AG04450 (cell line): Measurements from ENCODE around the gene SHISA4. TPM values are rescaled to one million over a fixed set of nuclear protein-coding genes. Genes with fewer than 3 reads are reported as not detected.

ENCODE experiments used
- CTCF ChIA-PET: fragments of 300-600, 350-600 bp; formaldehyde crosslinking; extraction: SDS; loops from one replicate; lab custom pipeline; 2022; ENCODE audit warnings: antibody characterized with exemption, inconsistent platforms; lab: Charles Lee
- POLR2A ChIA-PET: fragments of 350-600 bp; formaldehyde crosslinking; extraction: SDS; loops from one replicate; lab custom pipeline; 2021; ENCODE audit warnings: antibody characterized with exemption, inconsistent platforms; lab: Yijun Ruan, JAX
- DNase-seq: peaks from one replicate; pipeline ENCODE4 v3.0.0-alpha.2; 2011; ENCODE audit warnings: low read depth, low spot score
- H3K27ac ChIP-seq: one replicate; pipeline ENCODE4 v1.5.1; 2012; ENCODE audit warnings: low read depth, low read length, control low read depth
- H3K27me3 ChIP-seq: one replicate; pipeline ENCODE4 v1.6.0; 2012; ENCODE audit warnings: low read length; ENCODE audit not compliant: control insufficient read depth, insufficient read depth
- H3K4me3 ChIP-seq: 2 replicates; pipeline ENCODE4 v1.5.1; 2011; ENCODE audit warnings: mild to moderate bottlenecking, low read depth, low read length, control low read depth
- H3K9me3 ChIP-seq: 2 replicates; pipeline ENCODE4 v1.5.1; 2012; ENCODE audit warnings: low read length; ENCODE audit not compliant: control insufficient read depth, insufficient read depth
- CTCF ChIP-seq: IDR thresholded peaks from 2 replicates; pipeline ENCODE4 v1.5.1; 2011; ENCODE audit warnings: low read depth, low read length, control low read depth, inconsistent platforms
- polyA plus RNA-seq: library from polyadenylated mRNA; depleted of rRNA; stranded (reverse); fragments of >200 nt; gene quantifications from 2 replicates; pipeline ENCODE4 v1.2.3, GENCODE V29; 2011

Gene SHISA4
- polyA plus RNA-seq, 1 experiment, result 24.4 TPM

GRCh38 chr1:201903135-201903534, 14.4 kb downstream of the SHISA4 start:
- POLR2A ChIA-PET, result interaction anchor here (0.6 to 2.5 kb wide), 4 partner anchors 14 to 86 kb away, joined by 3 to 22 read pairs (median 9); partner anchors contain the start of gene LMOD1
- Histone ChIP-seq H3K27me3 (no peaks in the 10 kb centered on the region), H3K4me3 (no peak overlapping the region), H3K9me3 (no peaks in the 10 kb centered on the region; the same call in 1 of the 2 replicates), H3K27ac (peak overlapping the region; percentile 98)
- TF ChIP-seq CTCF, result no peak
- no peak for DNase-seq
- CTCF ChIA-PET, result interaction anchor here (0.8 to 1.6 kb wide), 3 partner anchors 8 to 65 kb away, joined by 3 to 5 read pairs (median 4); no protein-coding TSS in a partner anchor

- ChIA-PET POLR2A (interaction anchor here (0.6 to 2.5 kb wide), 8 partner anchors 8 to 52 kb away, joined by 3 to 24 read pairs (median 4); partner anchors contain the start of gene LMOD1), CTCF (interaction anchor here (1.1 kb wide), 2 partner anchors 9 to 69 kb away, joined by 4 read pairs; no protein-coding TSS in a partner anchor)
- no peak for TF ChIP-seq CTCF
- H3K27me3 ChIP-seq, result no peaks in the 10 kb centered on the region
- DNase-seq, result peak; percentile 91
- H3K9me3 ChIP-seq, result no peaks in the 10 kb centered on the region; the same call in 1 of the 2 replicates
- no peak overlapping the region for H3K4me3 ChIP-seq
- H3K27ac ChIP-seq, result peak overlapping the region; percentile 98
These were observed 15.9 kb downstream of the SHISA4 start for GRCh38 chr1:201904579-201904978.

GRCh38 chr1:201905234-201905890, 16.7 kb downstream of the SHISA4 start:
- CTCF ChIA-PET, result interaction anchor here (1.1 to 2.1 kb wide), 3 partner anchors 9 to 40 kb away, joined by 4 to 9 read pairs (median 4); no protein-coding TSS in a partner anchor
- Histone ChIP-seq H3K4me3 (no peak overlapping the region), H3K9me3 (no peaks in the 10 kb centered on the region; the same call in 1 of the 2 replicates), H3K27me3 (no peaks in the 10 kb centered on the region), H3K27ac (peak overlapping the region; percentile 98)
- no peak for TF ChIP-seq CTCF
- POLR2A ChIA-PET, result interaction anchor here (1.0 to 2.5 kb wide), 8 partner anchors 8 to 52 kb away, joined by 3 to 24 read pairs (median 5); partner anchors contain the start of gene LMOD1
- no peak for DNase-seq

GRCh38 chr1:201906336-201906735, 17.6 kb downstream of the SHISA4 start:
- TF ChIP-seq CTCF, result no peak

More at GRCh38 chr1:201906336-201906735, 17.6 kb downstream of the SHISA4 start:
- CTCF ChIA-PET, result interaction anchor here (1.6 to 2.1 kb wide), 2 partner anchors 10 to 39 kb away, joined by 4 to 9 read pairs; no protein-coding TSS in a partner anchor
- no peaks in the 10 kb centered on the region for H3K27me3 ChIP-seq
- H3K4me3 ChIP-seq, result no peak overlapping the region
- peak overlapping the region; percentile 47 for H3K27ac ChIP-seq
- H3K9me3 ChIP-seq, result no peaks in the 10 kb centered on the region; the same call in 1 of the 2 replicates
- no peak for DNase-seq
- POLR2A ChIA-PET, result interaction anchor here (1.1 to 1.6 kb wide), 2 partner anchors 11 to 38 kb away, joined by 3 to 5 read pairs; no protein-coding TSS in a partner anchor
